Vein endothelial cell (primary cell): ENCODE measurements around the gene RAB40C. TPM values are rescaled to one million over a fixed set of nuclear protein-coding genes. Genes with fewer than 3 reads are reported as not detected.

Experiments
- small RNA-seq: library from RNA; depleted of rRNA; stranded (forward); fragments of <200 nt; gene quantifications from one replicate; pipeline ENCODE3, GENCODE V24; 2012
- total RNA-seq: library from RNA; depleted of rRNA; stranded (reverse); fragments of >200 nt; gene quantifications from 2 replicates; pipeline ENCODE4 v1.2.3, GENCODE V29; 2012

The RAB40C gene
- total RNA-seq: 15.0 and 17.0 TPM in 2 replicates

GRCh38 chr16:589658-590187 lies at the start of gene RAB40C:
Gene RAB40C, plus strand, starts transcription at chr16:590066. Its CDS starts 226 bp downstream, at chr16:590292.

GRCh38 chr16:560204-560700 lies 29.6 kb upstream of the RAB40C start, which contains the start of gene PRR35:
Gene PRR35, plus strand, starts transcription at chr16:560394. Its CDS starts 2,901 bp downstream, at chr16:563295.

GRCh38 chr16:566475-567372 lies 23.1 kb upstream of the RAB40C start, which contains the start of gene NHLRC4:
Gene NHLRC4, plus strand, starts transcription at chr16:567005. Its CDS starts 1,043 bp downstream, at chr16:568048.

GRCh38 chr16:569445-570254 lies 20.2 kb upstream of the RAB40C start, which contains the start of gene PIGQ:
Gene PIGQ, plus strand, starts transcription at chr16:569968. Its CDS starts 4,107 bp downstream, at chr16:574075.

GRCh38 chr16:630815-631405 lies 41.0 kb downstream of the RAB40C start, which contains the start of gene WFIKKN1:
Gene WFIKKN1, plus strand, starts transcription at chr16:630985. Its CDS starts 269 bp downstream, at chr16:631254.

GRCh38 chr16:636206-637080 lies 46.6 kb downstream of the RAB40C start, which contains the start of gene METTL26:
Gene METTL26, minus strand, starts transcription at chr16:636305. Its CDS starts 15 bp downstream, at chr16:636290.

GRCh38 chr16:641326-642188 lies 51.7 kb downstream of the RAB40C start, which contains the start of gene MCRIP2:
Gene MCRIP2, plus strand, starts transcription at chr16:641828. Its CDS starts 164 bp downstream, at chr16:641992.

GRCh38 chr16:648781-649589 lies 59.1 kb downstream of the RAB40C start, which contains the start of gene WDR90:
Gene WDR90, plus strand, starts transcription at chr16:649365. Its CDS starts 52 bp downstream, at chr16:649417.

GRCh38 chr16:667780-668518 lies 78.1 kb downstream of the RAB40C start, which contains the start of gene RHOT2:
Gene RHOT2, plus strand, starts transcription at chr16:668132. Its CDS starts 68 bp downstream, at chr16:668200.

GRCh38 chr16:674968-675883 lies 85.4 kb downstream of the RAB40C start, which contains the start of gene RHBDL1:
Gene RHBDL1, plus strand, starts transcription at chr16:675671. Its CDS starts 120 bp downstream, at chr16:675791.

Small RNAs within 50 kb of the gene (small RNA-seq; reads per million reads assigned to genes)
- gene MIR3176: 0.13 reads per million
- not detected for gene Z98883.1

Other genes starting within 250 kb of the RAB40C start
- 23.2 and 25.1 TPM in 2 replicates for gene AXIN1, start 237.3 kb upstream of the RAB40C start, total RNA-seq
- gene MRPL28, start 219.5 kb upstream of the RAB40C start, total RNA-seq: 91.2 and 127 TPM in 2 replicates
- 84.4 and 129 TPM in 2 replicates for gene PGAP6, start 208.1 kb upstream of the RAB40C start, total RNA-seq
- gene NME4, start 192.9 kb upstream of the RAB40C start, total RNA-seq: 99.6 and 146 TPM in 2 replicates
- gene DECR2, start 188.2 kb upstream of the RAB40C start, total RNA-seq: 19.0 and 21.2 TPM in 2 replicates
- gene RAB11FIP3, start 164.4 kb upstream of the RAB40C start, total RNA-seq: 27.4 and 37.9 TPM in 2 replicates
- gene CAPN15, start 62.4 kb upstream of the RAB40C start, total RNA-seq: 56.2 and 61.2 TPM in 2 replicates
- gene PRR35, start 29.7 kb upstream of the RAB40C start, total RNA-seq: not detected in 2 replicates
- 2.4 and 2.9 TPM in 2 replicates for gene NHLRC4, start 23.1 kb upstream of the RAB40C start, total RNA-seq
- 28.4 and 45.1 TPM in 2 replicates for gene PIGQ, start 20.1 kb upstream of the RAB40C start, total RNA-seq
- under 0.01 and 0.19 TPM in 2 replicates for gene WFIKKN1, start 40.9 kb downstream of the RAB40C start, total RNA-seq
- gene METTL26, start 46.2 kb downstream of the RAB40C start, total RNA-seq: 90.8 and 142 TPM in 2 replicates
- 14.0 and 20.9 TPM in 2 replicates for gene MCRIP2, start 51.8 kb downstream of the RAB40C start, total RNA-seq
- 15.9 and 18.6 TPM in 2 replicates for gene WDR90, start 59.3 kb downstream of the RAB40C start, total RNA-seq
- 44.6 and 53.2 TPM in 2 replicates for gene RHOT2, start 78.1 kb downstream of the RAB40C start, total RNA-seq
- gene RHBDL1, start 85.6 kb downstream of the RAB40C start, total RNA-seq: 0.38 and 0.65 TPM in 2 replicates
- gene STUB1, start 90.3 kb downstream of the RAB40C start, total RNA-seq: 115 and 135 TPM in 2 replicates
- 39.8 and 63.7 TPM in 2 replicates for gene JMJD8, start 94.3 kb downstream of the RAB40C start, total RNA-seq
- 8.5 and 9.5 TPM in 2 replicates for gene WDR24, start 100.3 kb downstream of the RAB40C start, total RNA-seq
- gene FBXL16, start 115.7 kb downstream of the RAB40C start, total RNA-seq: under 0.01 and 0.29 TPM in 2 replicates
- 22.2 and 35.3 TPM in 2 replicates for gene METRN, start 125.1 kb downstream of the RAB40C start, total RNA-seq
- 23.1 and 33.6 TPM in 2 replicates for gene ANTKMT, start 131.1 kb downstream of the RAB40C start, total RNA-seq
- gene CCDC78, start 136.4 kb downstream of the RAB40C start, total RNA-seq: 1.3 and 1.6 TPM in 2 replicates
- gene HAGHL, start 137.0 kb downstream of the RAB40C start, total RNA-seq: 9.7 and 13.4 TPM in 2 replicates
- 36.8 and 40.5 TPM in 2 replicates for gene CIAO3, start 150.9 kb downstream of the RAB40C start, total RNA-seq
- not detected in 2 replicates for gene MSLN, start 170.7 kb downstream of the RAB40C start, total RNA-seq
- 51.9 and 52.7 TPM in 2 replicates for gene RPUSD1, start 198.3 kb downstream of the RAB40C start, total RNA-seq
- gene CHTF18, start 198.6 kb downstream of the RAB40C start, total RNA-seq: 15.0 and 20.4 TPM in 2 replicates
- gene GNG13, start 210.7 kb downstream of the RAB40C start, total RNA-seq: not detected in 2 replicates